Astrocyte of the hippocampus (primary cell): ENCODE results near the gene AMZ1.
"Not testable (repeated sequence)": the region's sequence is repeated elsewhere in the genome, so short reads cannot be mapped to it uniquely, and the experiment has no call there.

Experiments
- DNase-seq: peaks from one replicate; pipeline ENCODE4 v3.0.0; 2011; ENCODE audit warnings: low read depth, low spot score

AMZ1 gene

DNA sequence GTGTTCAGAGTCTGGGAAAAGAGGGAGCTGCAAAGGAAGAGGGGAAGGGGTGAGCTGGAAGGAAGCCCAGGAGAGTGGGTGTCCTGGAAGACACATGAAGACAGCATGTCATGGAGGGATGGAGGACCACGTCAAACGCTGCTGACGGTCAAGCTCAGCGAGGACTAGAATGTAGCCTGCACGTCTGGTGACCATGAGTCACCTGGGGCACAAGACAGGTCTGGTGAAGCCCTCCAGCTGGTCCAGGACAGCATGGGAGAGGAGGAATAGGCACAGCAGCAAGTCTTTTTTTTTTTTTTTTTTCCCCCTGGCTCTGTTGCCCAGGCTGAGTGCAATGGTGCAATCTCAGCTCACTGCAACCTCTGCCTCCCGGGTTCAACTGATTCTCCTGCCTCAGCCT lies 19.6 kb upstream of the AMZ1 start:
- no peak for DNase-seq

DNA sequence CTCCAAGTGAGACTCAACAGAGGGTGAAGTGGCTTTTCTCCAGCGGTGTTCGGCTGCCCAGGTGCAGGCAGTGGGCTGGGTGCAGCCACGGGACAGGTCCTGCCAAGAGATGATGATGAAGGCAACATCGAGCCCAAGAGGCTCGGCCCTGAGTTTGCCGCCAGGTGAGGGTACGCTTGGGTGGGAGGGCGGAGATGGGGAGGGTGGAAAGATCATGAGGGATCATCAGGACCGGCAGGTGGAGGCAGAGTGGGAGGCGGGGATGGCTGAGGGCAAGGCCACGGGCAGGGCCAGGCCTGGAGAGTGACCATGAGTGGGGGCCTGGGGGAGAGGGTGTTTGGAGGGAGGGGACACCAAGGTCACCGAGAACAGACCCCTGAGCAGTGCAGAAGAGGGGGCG lies 17.8 kb upstream of the AMZ1 start:
- DNase-seq: no peak

DNA sequence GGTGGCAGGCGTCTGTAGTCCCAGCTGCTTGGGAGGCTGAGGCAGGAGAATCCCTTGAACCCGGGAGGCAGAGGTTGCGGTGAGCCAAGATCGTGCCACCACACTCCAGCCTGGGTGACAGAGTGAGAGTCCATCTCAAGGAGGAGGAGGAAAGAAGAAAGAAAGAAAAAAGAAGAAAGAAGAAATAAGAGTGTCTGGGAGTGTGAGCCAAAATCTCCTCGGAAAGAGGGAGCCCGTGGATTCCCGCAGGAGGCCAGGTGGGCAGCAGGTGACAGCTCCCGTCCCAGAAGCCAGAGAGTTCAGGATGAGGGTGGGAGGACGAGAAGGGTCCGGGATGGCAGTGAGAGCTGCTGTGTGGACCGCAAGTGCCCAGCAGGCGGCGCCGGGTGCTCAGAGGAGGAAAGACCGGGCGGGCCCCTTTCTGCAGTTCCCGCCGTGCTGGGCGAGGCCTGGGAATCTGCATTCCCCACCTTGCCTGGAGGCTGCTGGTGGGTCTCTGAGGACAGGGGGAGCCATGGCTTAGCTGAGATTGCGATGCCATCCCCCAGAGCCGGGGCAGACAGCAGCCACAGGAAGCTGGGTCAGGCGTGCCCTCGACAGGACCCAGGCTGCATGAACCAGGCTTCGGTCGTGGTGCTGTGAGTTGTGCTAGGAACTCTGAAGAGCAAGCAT lies 17.1 kb upstream of the AMZ1 start:
- peak; percentile 75 for DNase-seq

DNA sequence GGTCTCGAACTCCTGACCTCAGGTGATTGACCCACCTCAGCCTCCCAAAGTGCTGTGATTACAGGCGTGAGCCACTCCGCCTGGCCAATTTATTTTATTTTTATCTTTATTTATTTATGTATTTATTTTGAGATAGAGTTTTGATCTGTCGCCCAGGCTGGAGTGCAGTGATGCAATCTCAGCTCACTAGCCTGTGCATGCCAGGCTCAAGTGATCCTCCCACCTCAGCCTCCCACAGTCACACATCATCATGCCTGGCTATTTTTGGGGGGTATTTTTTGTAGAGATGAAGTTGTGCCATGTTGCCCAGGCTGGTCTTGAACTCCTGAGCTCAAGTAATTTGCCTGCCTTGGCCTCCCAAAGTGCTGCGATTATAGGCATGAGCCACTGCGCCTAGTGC lies 14.8 kb upstream of the AMZ1 start:
- DNase-seq: not testable (repeated sequence)

DNA sequence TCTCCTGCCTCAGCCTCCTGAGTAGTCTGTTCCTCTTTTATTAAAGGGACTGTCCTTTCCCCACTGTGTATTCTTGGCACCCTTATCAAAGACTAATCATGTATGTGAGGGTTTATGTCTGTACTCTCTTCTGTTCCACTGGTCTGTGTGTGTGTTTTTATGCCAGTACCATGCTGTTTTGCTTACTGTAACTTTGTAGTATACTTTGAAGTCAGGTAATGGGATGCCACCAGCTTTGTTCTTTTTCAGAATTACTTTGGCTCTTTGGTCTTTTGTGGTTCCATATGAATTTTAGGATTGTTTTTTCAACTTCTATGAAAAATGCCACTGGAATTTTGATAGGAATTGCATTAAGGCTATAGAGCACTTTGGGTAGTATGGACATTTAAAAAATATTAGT lies 14.1 kb upstream of the AMZ1 start:
- DNase-seq: no peak

DNA sequence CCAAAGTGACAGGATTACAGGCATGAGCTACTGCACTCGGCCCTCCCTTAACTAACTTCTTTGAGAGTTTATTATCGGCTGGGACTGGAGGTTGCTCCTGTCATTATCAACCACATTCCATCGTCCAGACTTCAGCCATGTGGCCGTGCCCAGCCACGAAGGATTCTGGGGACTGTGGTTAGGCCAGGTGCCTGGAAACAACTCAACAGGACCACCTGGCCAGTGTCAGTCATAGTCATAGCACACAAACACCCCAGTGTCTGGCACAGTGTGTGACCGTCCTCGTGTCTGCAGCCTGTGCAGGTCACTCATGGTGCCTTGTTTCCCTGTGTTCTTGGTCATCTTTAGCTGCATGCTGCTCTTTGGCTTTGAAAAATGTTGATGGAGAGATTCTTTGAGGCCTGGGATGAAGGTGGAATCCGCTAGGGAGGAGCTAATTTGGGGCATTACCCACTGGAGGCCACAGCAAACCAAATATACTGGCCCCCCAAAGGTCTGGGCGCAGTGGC lies 12.7 kb upstream of the AMZ1 start:
- DNase-seq: no peak

DNA sequence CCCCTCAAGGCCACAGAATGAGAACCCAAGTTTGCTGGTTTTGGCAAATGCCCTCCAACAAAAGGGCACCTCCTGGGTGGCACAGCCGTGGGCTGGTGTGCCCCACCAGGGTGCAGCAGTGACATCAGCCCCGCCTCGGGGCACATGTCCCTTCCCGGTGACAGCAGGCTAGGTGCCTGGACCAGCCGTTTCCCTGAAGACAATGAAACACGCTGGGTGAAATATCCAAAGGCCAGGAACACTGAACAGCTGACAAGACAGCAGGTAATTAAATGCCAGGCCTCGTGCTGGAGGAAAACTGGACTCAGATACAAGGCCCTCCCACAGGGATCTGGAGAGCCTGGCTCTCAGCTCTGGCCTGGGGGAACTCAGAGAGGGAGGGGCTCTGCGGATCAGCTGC lies 11.4 kb upstream of the AMZ1 start:
- not testable (repeated sequence) for DNase-seq

DNA sequence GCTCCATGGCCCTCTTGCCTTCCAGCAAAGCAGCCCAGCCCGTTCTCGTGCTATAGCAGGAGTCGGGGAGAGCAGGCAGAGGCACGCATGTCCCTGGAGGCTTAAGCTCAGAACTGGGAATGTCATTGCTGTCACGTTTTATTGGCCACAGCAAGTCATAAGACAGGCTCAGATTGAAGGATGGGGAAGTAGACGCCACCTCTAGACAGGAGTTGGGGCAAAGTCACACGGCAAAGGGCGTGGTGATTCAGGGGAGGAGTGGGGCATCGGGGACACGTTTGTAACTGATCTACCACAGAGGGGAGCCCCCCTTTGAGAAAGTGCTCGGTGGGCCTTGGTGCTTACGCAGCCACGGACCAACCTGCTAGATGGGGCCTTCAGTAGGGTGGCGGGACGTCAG lies 9.5 kb upstream of the AMZ1 start:
- not testable (repeated sequence) for DNase-seq

DNA sequence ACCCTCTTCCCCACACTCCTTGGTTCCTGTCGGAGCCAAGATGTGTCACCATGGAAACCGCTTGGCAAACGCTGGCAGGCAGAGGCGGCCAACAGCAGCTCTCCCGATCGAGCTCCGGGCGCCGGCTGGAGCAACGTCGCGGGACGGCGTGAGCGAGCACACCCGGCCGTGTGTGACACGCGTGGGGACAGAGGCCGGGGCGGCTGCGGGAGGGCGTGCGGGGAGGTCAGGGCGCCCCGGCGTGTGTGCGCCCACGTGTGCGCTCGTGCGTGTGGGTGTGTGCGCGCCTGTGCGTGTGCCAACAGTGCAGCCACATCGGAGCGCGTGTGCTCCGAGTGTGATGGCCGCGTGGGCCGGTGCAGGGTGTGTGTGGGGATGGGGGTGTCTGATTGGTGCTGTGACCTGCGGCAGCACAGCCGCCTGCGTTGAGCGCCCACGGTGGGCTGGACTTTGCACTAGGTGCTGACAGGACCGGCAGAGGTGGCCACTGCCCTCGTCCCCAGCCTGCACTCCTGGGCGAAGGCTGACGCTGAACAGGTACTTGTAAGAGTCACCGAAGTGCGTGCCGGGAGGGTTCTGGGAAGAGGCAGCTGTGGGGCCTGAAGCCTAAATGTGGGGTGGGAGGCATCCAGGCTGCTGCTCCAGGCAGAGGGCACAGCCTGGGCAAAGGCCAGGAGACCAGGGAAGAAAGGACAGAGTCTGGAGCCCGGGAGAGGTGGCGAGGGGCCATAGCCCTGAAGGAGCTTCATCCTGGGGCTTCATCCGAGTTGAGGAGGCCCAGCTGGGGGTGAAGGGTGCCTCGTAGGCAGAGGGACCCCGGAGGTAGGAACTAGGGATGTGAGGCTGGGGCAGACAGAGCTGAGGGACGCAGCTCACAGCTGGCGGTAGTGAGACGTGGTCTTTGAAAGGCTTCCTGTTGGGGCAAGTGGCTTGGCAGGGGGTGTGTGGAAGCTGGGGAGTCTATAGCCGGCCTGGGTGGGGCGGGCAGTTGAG lies 8.6 kb upstream of the AMZ1 start:
- not testable (repeated sequence) for DNase-seq

DNA sequence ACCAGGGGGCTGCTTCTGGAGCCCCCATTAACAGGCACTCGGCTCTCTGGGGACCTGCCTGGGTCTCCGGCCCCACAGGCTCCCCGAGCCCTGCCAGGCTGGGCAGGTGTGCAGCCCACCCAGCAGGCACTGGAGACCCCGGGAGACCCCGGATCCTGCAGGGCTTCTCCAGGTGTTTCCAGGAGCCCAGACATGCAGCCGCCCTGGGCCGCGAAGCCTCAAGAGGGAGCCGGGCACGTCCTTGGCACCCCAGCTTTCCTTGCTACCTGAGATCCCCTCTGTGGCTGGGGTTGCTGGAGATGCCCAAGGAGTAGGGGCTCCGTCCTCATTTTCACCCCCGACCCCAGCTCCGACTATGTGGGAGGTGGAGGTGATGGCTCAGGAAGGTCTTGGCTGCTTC lies 7.7 kb upstream of the AMZ1 start:
- DNase-seq: no peak

DNA sequence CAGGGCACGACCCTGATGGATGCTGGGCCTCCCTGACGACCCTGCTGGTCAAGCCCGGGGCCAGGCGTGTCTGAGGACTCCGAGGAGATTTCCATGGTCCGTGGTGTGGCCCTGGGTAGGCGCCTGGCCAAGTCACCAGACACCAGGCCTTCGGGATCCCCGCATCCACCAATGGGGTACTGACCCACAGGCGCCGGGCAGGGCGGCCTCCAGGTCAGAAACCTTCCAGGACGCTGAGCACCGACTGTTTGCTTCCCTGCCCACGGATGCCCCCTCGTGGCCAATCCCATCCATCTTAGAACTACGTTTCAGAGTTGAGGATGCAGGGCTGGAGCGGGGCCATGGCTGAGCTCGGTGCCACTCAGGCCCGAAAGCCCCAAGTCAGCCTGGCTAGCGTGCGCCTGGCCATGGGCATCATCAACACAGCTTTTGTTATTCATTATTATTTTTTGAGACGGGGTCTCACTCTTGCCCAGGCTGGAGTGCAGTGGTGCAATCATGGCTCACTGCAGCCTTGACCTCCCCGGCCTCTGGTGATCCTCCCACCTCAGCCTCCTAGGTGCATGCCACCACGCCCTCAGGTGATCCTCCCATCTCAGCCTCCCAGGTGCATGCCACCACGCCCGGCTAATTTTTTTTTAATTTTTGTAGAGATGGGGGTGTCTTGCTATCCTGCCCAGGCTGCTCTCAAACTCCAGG lies 7.1 kb upstream of the AMZ1 start:
- DNase-seq: peak; percentile 80

DNA sequence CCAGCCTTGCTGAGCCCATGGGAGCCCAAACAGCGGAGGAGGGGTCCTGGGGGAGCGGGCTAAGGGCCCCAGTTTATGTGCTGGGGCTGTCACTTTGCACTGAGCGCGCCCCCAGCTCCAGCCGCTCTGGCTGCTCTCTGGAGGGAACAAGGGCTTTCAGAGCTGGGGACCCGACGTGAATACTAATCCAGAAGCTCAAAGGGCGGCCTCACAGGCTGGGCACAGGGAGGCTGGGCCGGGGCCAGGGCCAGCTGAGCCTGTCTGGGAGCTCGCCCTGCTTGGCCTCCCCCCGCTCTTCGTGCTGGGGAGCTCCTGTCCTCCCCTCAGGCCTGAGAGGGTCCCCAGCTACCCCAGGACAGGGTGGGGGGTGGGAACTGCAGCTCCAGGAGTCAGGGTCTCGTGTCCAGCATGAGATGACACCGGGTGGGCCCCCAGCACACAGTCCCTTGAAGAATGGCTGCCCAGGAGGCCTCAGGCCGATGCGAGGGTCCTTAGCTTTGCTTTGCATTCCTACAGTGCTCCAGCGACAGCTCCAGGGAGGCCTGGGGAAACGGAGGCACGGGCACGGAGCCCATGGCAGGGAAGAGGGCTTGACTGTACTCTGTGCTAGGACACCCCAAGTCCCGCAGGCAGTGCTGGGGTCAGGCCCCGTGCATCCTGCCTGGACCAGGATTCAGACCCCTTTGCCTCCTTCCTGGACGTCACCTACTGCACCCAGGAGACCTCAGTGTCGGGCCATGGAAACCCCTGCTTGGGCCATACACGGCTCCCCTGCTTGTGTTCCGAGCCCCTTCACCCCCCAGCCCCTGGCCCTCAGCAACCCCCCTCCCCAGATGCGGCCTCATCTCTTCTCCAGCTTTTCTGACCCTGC lies 5.8 kb upstream of the AMZ1 start:
- DNase-seq: no peak

DNA sequence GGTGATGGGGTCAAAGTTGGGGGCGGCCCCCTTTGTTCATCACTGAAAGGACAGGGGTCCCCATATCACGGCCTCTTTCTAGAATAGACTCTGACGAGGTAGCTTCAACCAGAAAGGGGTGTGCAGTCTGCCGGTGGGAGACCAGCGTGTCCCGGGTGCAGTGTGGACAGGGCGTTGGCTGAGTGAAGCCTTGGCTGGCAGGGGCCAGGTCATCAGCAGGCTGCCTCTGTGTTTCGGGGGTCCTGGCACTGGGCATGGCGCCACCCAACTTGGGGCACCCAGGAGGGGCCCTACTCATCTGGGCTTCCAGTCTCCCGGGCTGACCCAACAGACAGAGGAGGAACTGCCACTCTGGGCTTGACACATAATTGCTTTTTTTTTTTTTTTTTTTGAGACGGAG lies 3.5 kb upstream of the AMZ1 start:
- no peak for DNase-seq

DNA sequence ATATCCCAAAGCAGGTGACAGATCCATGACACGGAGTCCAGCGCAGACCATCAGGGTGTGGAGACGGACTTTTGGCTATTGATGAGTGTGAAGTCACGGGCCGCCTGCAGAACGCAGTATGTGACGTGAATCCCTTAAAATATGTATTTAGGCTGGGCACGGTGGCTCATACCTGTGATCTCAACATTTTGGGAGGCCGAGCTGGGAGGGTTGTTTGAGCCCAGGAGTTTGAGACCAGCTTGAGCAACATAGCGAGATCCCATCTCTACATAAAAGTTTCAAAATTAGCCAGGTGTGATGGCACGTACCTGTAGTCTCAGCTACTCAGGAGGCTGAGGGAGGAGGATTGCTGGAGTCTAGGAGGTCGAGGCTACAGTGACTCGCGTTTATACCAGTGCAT lies 1.9 kb upstream of the AMZ1 start:
- DNase-seq: no peak

DNA sequence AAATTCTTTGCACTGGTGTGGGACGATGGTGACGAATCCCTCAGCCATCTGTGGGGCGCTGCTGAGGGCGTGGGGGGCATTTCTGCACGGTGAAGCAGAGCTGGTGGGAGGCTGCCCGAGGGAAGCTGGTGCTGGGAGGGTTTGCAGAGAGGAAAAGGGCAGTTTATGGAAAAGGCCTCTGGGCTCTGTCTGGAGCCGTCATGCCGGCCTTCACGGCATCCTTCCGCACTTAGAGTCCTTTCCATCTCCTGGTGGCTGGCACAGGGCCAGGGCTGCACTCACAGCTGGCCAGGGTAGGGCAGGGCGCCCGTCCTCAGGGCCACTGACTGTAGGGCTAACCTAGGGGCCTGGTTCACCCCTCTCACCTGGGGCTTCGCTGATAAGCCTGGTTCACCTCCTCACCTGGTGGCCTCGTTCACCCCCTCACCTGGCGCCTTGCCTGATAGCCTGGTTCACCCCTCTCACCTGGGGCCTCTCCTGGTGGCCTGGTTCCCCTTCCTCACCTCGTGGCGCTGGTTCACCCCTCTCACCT lies 598 bp upstream of the AMZ1 start:
- DNase-seq: peak; percentile 40

DNA sequence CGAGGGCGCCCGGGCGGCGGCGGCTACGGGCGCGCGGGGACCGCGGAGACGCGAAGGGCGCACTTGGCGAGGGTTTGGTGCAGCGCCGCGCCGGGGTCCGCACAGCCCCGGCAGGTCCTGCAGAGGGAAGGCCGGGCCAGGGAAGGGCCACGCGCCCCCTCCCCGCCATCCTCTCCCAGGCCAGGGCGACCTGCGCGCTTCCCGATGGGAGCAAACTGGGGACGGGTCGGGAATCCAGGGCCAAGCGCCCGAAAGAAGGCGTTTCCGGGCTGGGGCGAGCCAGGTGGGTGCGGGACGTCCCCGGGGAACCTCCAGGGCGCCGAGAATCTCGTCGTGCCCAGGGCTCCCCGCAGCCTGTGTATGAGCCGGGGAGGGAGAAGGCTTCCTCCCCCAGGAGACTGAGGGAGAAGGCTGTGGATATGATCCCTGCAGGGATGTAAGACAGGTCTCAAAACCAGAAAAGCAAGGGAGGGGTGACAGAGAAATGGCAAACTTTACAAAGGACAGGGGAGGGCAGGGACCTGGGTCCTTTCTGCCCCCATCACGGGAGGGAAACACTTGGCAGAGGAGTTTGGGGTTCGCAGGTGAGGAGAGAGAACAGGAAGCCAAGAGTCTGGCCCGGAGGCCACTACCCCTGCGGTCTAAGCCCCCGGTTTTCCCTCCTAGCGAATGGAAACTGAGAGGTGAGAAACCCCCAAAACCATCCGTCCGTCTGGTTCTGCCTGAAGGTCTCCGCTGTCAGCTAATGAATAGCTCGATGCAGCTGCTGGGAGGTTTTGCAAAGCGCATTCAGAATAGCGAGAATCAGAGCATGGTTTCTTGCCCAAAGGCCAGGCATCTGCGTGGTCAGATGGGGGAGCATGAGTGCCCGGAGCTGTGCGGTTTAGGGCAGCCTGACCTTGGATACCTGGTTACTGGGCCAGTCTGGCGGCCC lies 674 bp downstream of the AMZ1 start:
- peak; percentile 36 for DNase-seq

DNA sequence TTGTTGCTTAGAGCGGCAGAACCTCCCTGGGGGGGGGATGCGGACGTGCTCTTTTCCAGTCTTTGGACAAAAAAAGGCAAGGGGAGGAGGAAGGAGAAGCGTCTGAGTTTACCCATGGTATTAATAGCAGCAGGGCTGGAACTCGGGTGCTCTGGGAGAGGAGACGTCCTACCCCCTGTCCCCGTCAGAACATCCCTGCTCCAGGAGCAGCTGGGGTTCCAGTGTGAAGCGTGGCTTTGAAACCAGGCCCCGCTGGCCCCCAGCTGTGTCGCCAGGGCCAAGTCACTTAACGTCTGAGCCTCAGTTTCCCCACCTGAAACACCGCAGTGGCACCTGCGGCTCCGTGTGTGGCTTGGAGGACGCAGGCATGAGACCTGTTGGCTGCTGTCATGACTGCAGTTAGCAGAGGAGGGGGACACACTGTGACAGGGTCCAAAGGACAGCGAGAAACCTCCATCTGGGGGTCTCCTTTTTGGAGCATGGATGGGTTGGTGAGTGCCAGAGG lies 1.4 kb downstream of the AMZ1 start:
- DNase-seq: no peak

DNA sequence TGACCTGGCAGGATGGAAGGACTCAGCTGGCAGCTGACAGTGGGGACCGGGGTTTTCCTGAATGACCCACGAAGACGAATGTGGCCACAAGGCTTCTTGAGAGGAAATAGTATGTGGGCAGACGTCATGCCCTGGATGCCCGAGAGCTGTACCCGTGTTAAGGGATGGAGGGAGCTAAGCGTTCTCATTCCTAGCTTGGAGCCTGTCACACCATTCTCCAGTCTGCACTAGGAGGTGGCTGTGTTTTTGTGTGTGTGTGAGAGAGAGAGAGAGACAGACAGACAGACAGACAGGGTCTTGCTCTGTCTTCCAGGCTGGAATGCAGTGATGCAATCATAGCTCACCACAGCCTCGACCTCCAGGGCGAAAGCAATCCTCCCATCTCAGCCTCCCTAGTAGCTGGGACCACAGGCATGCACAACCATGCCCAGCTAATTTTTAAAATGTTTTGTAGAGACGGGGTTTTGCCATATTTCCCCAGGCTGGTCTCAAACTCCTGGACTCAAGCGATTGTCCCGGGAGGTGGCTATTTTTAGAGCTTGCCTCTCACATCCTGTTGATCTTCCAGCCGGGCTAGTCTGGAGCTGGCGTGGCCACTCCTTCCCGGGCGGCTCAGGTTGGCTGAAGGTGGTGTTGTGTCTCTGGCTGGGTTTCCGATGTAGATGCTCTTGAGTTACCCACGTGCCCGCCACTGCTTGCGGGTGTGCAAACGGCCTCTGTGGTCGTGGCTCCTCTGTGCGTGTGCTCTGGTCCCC lies 2.1 kb downstream of the AMZ1 start:
- DNase-seq: peak; percentile 50
